GM21825 (cell line): ENCODE results near the gene ACTR8.

ENCODE experiments used
- ATAC-seq: cut with Tn5 transposase; IDR thresholded peaks from one replicate; pipeline ENCODE4 v1.9.1; 2021; ENCODE audit warnings: mild to moderate bottlenecking, moderate library complexity; ENCODE audit not compliant: unreplicated experiment

ACTR8 gene

GRCh38 chr3:53865732-53866499 is 16.0 kb downstream of the ACTR8 start:
- ATAC-seq = no peak

DNA sequence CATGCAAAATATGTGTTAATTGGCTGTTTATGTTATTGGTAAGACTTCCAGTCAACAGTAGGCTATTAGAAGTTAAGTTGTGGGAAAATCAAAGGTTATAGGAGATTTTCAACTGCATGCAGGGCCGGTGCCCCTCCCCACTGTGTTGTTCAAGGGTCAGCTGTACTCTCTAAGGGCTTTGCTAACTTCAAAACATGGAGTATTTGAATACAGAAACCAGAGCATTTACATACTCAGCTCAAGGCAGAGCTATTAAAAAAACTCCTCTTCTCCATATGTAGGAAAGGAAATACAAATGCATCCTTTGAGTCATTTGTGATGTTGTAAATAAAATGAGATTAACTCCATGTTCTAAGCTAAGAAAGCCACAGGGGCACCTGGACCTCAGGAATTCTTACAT is 18.8 kb downstream of the ACTR8 start:
- no peak for ATAC-seq

DNA sequence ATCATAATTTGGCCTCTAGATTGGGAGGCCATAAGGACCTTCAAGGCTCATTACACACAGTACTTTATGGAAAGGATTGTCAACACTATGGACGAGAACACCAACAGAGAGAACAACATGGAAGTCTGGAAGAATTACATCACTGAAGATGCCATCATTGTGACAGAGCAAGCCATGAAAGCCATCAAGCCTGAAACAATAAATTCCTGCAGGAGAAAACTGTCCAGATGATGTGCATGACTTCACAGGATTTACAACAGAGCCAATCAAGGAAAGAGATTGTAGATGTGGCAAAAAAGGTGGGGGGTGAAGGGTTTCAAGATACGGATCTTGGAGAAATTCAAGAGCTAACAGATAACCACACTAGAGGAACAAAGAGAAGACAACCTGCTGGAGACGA is 19.7 kb downstream of the ACTR8 start:
- ATAC-seq = no peak

GRCh38 chr3:53860196-53860595 is 21.8 kb downstream of the ACTR8 start:
- ATAC-seq = no peak

GRCh38 chr3:53859178-53859577 is 22.8 kb downstream of the ACTR8 start:
- no peak for ATAC-seq

GRCh38 chr3:53858096-53858741 is 23.7 kb downstream of the ACTR8 start:
- no peak for ATAC-seq

DNA sequence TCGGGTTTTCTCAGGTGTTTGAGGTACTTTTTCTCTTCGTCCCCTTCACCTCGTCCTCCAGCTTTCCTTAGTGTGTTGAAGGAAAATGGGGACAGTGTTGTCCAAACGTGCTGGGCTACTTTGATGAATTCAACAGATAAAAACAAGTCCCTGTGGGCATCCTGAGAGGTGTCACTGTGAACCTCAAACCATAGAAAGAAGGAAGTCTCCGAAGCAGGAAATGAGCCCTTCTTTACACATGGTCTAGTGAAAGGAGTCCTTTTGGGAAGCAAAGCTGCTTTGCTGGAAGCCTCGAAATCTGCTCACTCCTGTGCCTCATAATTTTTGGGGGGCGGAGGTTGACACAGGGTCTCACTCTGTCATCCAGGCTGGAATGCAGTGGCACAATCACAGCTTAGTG is 25.0 kb downstream of the ACTR8 start:
- ATAC-seq = no peak

DNA sequence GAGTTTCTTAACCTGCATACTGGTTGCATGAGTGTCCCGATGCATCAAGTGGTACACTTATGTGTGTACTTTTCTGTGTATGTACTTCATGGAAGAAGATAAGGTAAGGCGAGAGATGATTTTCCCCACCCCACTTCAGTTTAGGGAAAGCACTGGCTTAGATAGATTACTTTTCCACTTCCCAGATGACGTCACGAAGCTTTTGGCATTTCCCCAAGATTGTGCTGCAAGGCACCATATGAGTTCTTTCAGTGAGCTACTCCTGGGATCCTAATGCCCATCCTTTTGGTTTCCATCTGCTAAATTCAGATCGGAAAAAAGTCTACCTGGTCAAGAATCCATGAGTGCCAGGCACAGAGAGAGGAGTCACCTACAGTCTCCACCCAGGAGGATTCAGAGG is 31.1 kb downstream of the ACTR8 start:
- no peak for ATAC-seq

- no peak for ATAC-seq
Measured at GRCh38 chr3:53849916-53850315, 32.0 kb downstream of the ACTR8 start.

DNA sequence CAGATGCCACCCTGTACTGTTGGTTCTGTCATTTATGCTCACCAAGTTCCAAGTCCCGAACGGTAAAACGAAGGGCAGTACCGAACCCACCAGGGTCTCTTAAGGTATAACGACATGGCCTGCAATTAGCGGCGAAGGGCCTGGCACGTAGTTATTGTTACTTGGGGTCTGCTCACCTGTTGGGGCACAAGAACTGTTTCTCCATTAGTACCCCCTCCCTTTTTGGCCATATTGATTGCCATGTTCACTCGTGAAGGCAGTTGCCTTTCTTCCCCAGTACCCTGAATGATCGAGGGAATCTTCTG is 35.1 kb downstream of the ACTR8 start:
- ATAC-seq = no peak

DNA sequence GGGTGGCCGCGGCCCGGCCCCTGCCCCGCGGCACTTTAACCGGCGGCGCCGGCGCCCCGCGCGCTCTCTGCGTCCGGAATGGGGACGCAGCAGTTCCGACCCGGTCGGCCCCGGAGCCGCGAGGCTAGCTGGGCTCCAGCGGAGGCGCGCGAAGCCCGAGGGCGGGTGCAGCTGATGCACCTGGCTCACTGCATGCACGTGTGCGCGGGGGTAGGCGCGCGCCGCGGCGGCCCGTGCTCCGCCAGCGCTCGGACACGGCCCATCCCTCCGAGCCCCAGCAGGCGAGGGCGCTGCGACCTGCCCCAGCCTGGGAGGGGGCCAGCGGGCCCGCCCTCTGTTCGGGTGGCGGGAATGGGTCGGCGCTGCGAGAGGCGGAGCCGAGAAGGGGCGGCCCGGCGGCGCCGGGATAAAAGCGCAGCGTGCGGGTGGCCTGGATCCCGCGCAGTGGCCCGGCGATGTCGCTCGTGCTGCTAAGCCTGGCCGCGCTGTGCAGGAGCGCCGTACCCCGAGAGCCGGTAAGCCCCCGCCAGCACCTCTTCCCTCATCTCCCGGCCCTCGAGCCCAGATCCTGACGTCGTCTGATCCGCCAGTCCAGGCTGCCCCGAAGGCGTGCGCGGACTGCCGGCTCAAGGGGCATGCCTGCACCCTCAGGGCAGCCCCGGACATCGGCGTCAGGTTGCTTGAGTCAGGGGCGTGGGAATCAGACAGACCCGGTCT is 35.7 kb downstream of the ACTR8 start, which contains the start of the genes CHDH and IL17RB:
CHDH (minus strand) TSS at position 286 of the 717 bp plus-strand sequence. CDS start 22,411 bp downstream, outside the sequence.
IL17RB (plus strand) TSS at position 435 of the 717 bp plus-strand sequence; CDS start at position 456, 21 bp downstream.
- ATAC-seq = peak; percentile 51

- ATAC-seq = peak; percentile 9
Measured at GRCh38 chr3:53845881-53846133, 36.1 kb downstream of the ACTR8 start.

DNA sequence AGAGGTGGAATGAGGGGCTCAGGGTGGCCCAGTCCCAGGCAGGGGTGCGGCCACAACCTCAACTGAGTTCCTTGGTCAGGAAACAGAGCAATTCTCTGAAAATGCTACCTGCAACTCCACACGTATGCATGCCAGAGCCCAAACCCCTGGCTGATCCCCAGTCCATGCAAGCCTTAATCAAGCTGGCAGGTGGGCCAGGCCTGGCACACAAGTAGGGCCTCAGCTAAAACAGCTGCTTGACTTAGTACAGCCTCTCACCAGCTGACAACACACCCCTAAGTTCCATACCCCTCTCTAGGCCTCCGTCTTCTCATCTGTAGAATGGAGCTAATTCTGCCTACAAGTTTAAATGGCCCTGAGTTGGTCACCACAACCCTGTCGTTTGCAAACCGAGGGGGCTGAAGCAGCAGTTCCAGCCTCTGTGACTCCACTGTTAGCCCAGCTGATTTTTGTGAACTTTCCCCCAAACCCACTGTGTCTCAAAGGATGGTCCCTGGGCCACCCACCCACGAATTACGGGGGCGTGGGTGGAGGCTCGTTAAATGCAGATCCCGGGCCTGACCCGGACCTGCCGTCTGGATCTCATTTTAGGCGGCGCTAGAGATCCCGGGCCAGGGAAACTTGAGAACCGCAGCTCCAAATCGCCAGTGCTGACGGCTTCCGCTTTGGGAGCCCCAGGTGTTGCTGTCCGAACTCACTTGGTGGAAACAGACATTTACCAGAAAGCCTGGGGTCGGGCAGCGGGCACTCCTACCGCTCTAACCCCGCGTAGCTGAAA is 36.7 kb downstream of the ACTR8 start:
- no peak for ATAC-seq

- no peak for ATAC-seq
Measured at GRCh38 chr3:53844262-53845102, 37.5 kb downstream of the ACTR8 start.

- ATAC-seq = no peak
Measured at GRCh38 chr3:53843195-53844177, 38.5 kb downstream of the ACTR8 start.

GRCh38 chr3:53842436-53843194 is 39.3 kb downstream of the ACTR8 start:
- ATAC-seq = no peak

GRCh38 chr3:53841296-53841695 is 40.7 kb downstream of the ACTR8 start:
- ATAC-seq = no peak

DNA sequence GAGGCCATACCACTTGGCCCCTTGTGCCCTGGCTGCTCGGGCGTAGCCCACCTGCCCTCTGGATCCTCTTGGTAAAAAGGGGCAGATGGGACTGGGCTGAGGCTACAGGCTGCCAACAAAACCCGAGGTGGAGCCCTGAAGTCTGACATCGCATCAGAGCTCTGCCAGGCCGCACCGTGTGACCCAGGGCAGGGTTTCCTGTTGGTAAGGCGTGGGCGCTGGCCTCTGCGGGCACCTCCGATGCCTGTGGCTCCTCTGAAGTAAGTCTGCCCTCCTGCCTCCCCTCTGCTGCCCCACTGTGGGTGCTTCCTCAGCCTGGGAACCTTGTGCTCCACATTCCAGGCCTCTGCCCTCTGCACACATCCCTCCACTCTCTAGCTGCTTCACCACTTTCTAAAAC is 44.6 kb downstream of the ACTR8 start:
- no peak for ATAC-seq
